Esophagus muscularis mucosa (tissue), 4 donors: Measurements from ENCODE around the gene ZBTB7C.

Experiments
- EP300 ChIP-seq: sonication (generic); formaldehyde crosslinking; IDR thresholded peaks from one replicate; pipeline ENCODE4 v1.6.1; 2017; ENCODE audit warnings: antibody characterized with exemption
- POLR2A ChIP-seq: fragments of 450-650 bp; IDR thresholded peaks from one replicate; pipeline ENCODE4 v1.6.1; 2017; ENCODE audit warnings: antibody characterized with exemption, moderate library complexity, mild to moderate bottlenecking, low read depth
- TF ChIP-seq, protein P1 (sequence below), 3 experiments: fragments of 200-600 bp in 2 of 3; fragments of 450-650 bp in 1 of 3; sonication (generic) in 2 of 3; IDR thresholded peaks; one replicate each; pipeline ENCODE4 v1.5.1; 2017 to 2019; ENCODE audit warnings: antibody characterized with exemption in 3 of 3, mild to moderate bottlenecking in 2 of 3, moderate library complexity in 1 of 3

DNA sequence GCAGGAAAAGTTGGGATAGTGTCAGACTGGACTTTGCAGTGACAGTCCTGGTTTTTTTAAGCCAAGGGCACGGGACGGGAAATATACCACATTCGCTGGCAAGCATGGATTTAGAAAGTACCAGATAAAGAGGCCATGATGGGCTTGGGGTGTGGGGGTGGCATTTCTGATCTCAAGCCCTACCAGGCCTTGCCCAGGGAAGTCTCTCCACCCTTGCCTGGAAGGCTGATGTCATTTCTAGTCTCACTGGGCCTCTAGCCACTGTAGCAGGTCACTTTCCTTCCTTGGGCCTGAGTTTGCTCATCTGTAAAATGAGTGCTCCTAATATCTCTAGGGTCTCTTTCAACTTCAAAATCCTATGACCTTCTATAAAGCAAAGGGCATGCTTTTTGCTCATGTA lies 1.8 kb downstream of the ZBTB7C start:
- TF ChIP-seq, protein P1, sequence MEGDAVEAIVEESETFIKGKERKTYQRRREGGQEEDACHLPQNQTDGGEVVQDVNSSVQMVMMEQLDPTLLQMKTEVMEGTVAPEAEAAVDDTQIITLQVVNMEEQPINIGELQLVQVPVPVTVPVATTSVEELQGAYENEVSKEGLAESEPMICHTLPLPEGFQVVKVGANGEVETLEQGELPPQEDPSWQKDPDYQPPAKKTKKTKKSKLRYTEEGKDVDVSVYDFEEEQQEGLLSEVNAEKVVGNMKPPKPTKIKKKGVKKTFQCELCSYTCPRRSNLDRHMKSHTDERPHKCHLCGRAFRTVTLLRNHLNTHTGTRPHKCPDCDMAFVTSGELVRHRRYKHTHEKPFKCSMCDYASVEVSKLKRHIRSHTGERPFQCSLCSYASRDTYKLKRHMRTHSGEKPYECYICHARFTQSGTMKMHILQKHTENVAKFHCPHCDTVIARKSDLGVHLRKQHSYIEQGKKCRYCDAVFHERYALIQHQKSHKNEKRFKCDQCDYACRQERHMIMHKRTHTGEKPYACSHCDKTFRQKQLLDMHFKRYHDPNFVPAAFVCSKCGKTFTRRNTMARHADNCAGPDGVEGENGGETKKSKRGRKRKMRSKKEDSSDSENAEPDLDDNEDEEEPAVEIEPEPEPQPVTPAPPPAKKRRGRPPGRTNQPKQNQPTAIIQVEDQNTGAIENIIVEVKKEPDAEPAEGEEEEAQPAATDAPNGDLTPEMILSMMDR (IDR thresholded peaks at IDR 0.05), result no peak
- TF ChIP-seq EP300 (no peak), POLR2A (no peak)
